HG02763 (cell line): ENCODE measurements around the gene POLR3E.

Source experiments
- ATAC-seq: cut with Tn5 transposase; IDR thresholded peaks from one replicate; pipeline ENCODE4 v1.9.1; 2021; ENCODE audit warnings: mild to moderate bottlenecking, moderate library complexity; ENCODE audit not compliant: unreplicated experiment

POLR3E gene

GRCh38 chr16:22316411-22316811 is 19.2 kb downstream of the POLR3E start:
- ATAC-seq: no peak

- no peak for ATAC-seq
These were observed 19.9 kb downstream of the POLR3E start for GRCh38 chr16:22317001-22317530.

GRCh38 chr16:22317625-22318024 is 20.4 kb downstream of the POLR3E start:
- no peak for ATAC-seq

GRCh38 chr16:22318690-22319358 is 21.6 kb downstream of the POLR3E start:
- ATAC-seq: no peak

- no peak for ATAC-seq
These were observed 23.5 kb downstream of the POLR3E start for GRCh38 chr16:22320572-22321339.

GRCh38 chr16:22321340-22322001 is 24.3 kb downstream of the POLR3E start:
- ATAC-seq: no peak

- no peak for ATAC-seq
These were observed 24.8 kb downstream of the POLR3E start for GRCh38 chr16:22322021-22322471.

GRCh38 chr16:22322741-22323140 is 25.5 kb downstream of the POLR3E start:
- ATAC-seq: no peak

- ATAC-seq: no peak
These were observed 26.2 kb downstream of the POLR3E start for GRCh38 chr16:22323173-22323958.

GRCh38 chr16:22323959-22324786 is 27.0 kb downstream of the POLR3E start:
- no peak for ATAC-seq

GRCh38 chr16:22324787-22325597 is 27.8 kb downstream of the POLR3E start:
- ATAC-seq: no peak

GRCh38 chr16:22325598-22326368 is 28.6 kb downstream of the POLR3E start:
- ATAC-seq: no peak

- ATAC-seq: no peak
These were observed 29.1 kb downstream of the POLR3E start for GRCh38 chr16:22326369-22326652.

GRCh38 chr16:22326771-22327445 is 29.7 kb downstream of the POLR3E start:
- ATAC-seq: no peak

- no peak for ATAC-seq
These were observed 30.2 kb downstream of the POLR3E start for GRCh38 chr16:22327446-22327775.

- ATAC-seq: no peak
These were observed 31.0 kb downstream of the POLR3E start for GRCh38 chr16:22328081-22328725.

- no peak for ATAC-seq
These were observed 32.0 kb downstream of the POLR3E start for GRCh38 chr16:22329199-22329695.
